ENCODE results near the gene MS4A1. TPM values are rescaled to one million over a fixed set of nuclear protein-coding genes. Genes with fewer than 3 reads are reported as not detected.
A peak's percentile ranks its signal among the peaks of the same experiment; 100 is the strongest.
"Not testable (repeated sequence)": the region's sequence is repeated elsewhere in the genome, so short reads cannot be mapped to it uniquely, and the experiment has no call there.

Gene MS4A1
- total RNA-seq, 3 donors from 2014 or later (not counting 1 experiment from before 2014, with no cell fraction given): 4.8 to 7.1 (median 6.7) TPM

GRCh38 chr11:60447070-60447469 is 8.6 kb upstream of the MS4A1 start:
- Histone ChIP-seq H3K27me3 (ENCODE audit: control insufficient read depth, insufficient read depth, low read length) (no peaks in the 10 kb centered on the region), H3K36me3 (ENCODE audit: control insufficient read depth, insufficient read depth, low read length) (no peaks in the 10 kb centered on the region), H3K4me1 (ENCODE audit: control insufficient read depth, insufficient read depth, low read length) (peaks cover 5% of the 10 kb centered on the region), H3K4me3 (ENCODE audit: low read length) (peak overlapping the region; percentile 48), H3K9me3 (ENCODE audit: control insufficient read depth, insufficient read depth, low read length) (no peaks in the 10 kb centered on the region), H3K27ac (ENCODE audit: low read length) (no peak overlapping the region)
- no peak for DNase-seq
- Mint-ChIP-seq H3K4me1 (peaks cover 18 to 20% of the 10 kb centered on the region in 2 donors), H3K4me3 (peak overlapping the region; percentile 97), H3K27ac (peak overlapping the region; percentile 80 to 89), H3K9me3 (no peaks in the 10 kb centered on the region), H3K27me3 (ENCODE audit: low read depth in 2 of 2) (no peaks in the 10 kb centered on the region), H3K36me3 (no peaks in the 10 kb centered on the region)
- no peak for ATAC-seq
- TF ChIP-seq CTCF (IDR thresholded peaks at IDR 0.05): no peak
- intact Hi-C loops (cut with micrococcal nuclease): no loop called here

GRCh38 chr11:60447846-60448245 is 7.8 kb upstream of the MS4A1 start:
- H3K4me3 ChIP-seq (ENCODE audit: low read length): no peak overlapping the region
- no peak for TF ChIP-seq CTCF (IDR thresholded peaks at IDR 0.05)
- H3K9me3 Mint-ChIP-seq: no peaks in the 10 kb centered on the region
- DNase-seq: no peak
- H3K9me3 ChIP-seq (ENCODE audit: control insufficient read depth, insufficient read depth, low read length): no peaks in the 10 kb centered on the region
- intact Hi-C loops (cut with micrococcal nuclease): no loop called here
- peak overlapping the region; percentile 0 to 80 for H3K27ac Mint-ChIP-seq
- no peaks in the 10 kb centered on the region for H3K36me3 ChIP-seq (ENCODE audit: control insufficient read depth, insufficient read depth, low read length)
- H3K36me3 Mint-ChIP-seq: no peaks in the 10 kb centered on the region
- peaks cover 18 to 20% of the 10 kb centered on the region in 2 donors for H3K4me1 Mint-ChIP-seq
- no peak for ATAC-seq
- no peak overlapping the region for H3K4me3 Mint-ChIP-seq
- no peaks in the 10 kb centered on the region for H3K27me3 ChIP-seq (ENCODE audit: control insufficient read depth, insufficient read depth, low read length)
- H3K27ac ChIP-seq (ENCODE audit: low read length): no peak overlapping the region
- peaks cover 5% of the 10 kb centered on the region for H3K4me1 ChIP-seq (ENCODE audit: control insufficient read depth, insufficient read depth, low read length)
- no peaks in the 10 kb centered on the region for H3K27me3 Mint-ChIP-seq (ENCODE audit: low read depth in 2 of 2)

GRCh38 chr11:60451185-60451584 is 4.5 kb upstream of the MS4A1 start:
- peaks cover 25 to 29% of the 10 kb centered on the region in 2 donors for H3K4me1 Mint-ChIP-seq
- H3K9me3 ChIP-seq (ENCODE audit: control insufficient read depth, insufficient read depth, low read length); ATAC-seq; H3K4me3 ChIP-seq (ENCODE audit: low read length); H3K36me3 ChIP-seq (ENCODE audit: control insufficient read depth, insufficient read depth, low read length); H3K27ac Mint-ChIP-seq; H3K27me3 ChIP-seq (ENCODE audit: control insufficient read depth, insufficient read depth, low read length); DNase-seq; H3K4me3 Mint-ChIP-seq; H3K9me3 Mint-ChIP-seq; H3K36me3 Mint-ChIP-seq; H3K27ac ChIP-seq (ENCODE audit: low read length); H3K27me3 Mint-ChIP-seq (ENCODE audit: low read depth in 2 of 2); intact Hi-C loops (cut with micrococcal nuclease): not testable (repeated sequence)
- 95% methylated on average over 25 of the region's 32 CpGs for whole genome bisulfite sequencing (ENCODE audit: insufficient coverage)
- peaks cover 12% of the 10 kb centered on the region for H3K4me1 ChIP-seq (ENCODE audit: control insufficient read depth, insufficient read depth, low read length)

- Histone ChIP-seq H3K36me3 (ENCODE audit: control insufficient read depth, insufficient read depth, low read length) (no peaks in the 10 kb centered on the region), H3K9me3 (ENCODE audit: control insufficient read depth, insufficient read depth, low read length) (no peaks in the 10 kb centered on the region), H3K4me3 (ENCODE audit: low read length) (no peak overlapping the region), H3K4me1 (ENCODE audit: control insufficient read depth, insufficient read depth, low read length) (peaks cover 8% of the 10 kb centered on the region), H3K27me3 (ENCODE audit: control insufficient read depth, insufficient read depth, low read length) (no peaks in the 10 kb centered on the region), H3K27ac (ENCODE audit: low read length) (peak overlapping the region; percentile 72)
- Mint-ChIP-seq H3K4me3 (no peak overlapping the region), H3K36me3 (no peaks in the 10 kb centered on the region), H3K27ac (no peak overlapping the region), H3K9me3 (no peaks in the 10 kb centered on the region), H3K27me3 (ENCODE audit: low read depth in 2 of 2) (peaks cover 0 to 12% of the 10 kb centered on the region in 2 donors), H3K4me1 (peaks cover 14 to 15% of the 10 kb centered on the region in 2 donors)
- no peak for TF ChIP-seq CTCF (IDR thresholded peaks at IDR 0.05)
- intact Hi-C loops (cut with micrococcal nuclease): no loop called here
- no peak for DNase-seq
- ATAC-seq: no peak
These were observed 1.4 kb upstream of the MS4A1 start for GRCh38 chr11:60454212-60454611.
